HL-60 (cell line): Measurements from ENCODE around the gene TMEM225B.
"Not testable (repeated sequence)": the region's sequence is repeated elsewhere in the genome, so short reads cannot be mapped to it uniquely, and the experiment has no call there.

ENCODE experiments used
- DNase-seq, 2 experiments: peaks; one replicate each; pipeline ENCODE4 v3.0.0-alpha.2; 2010 to 2020; ENCODE audit warnings: low read depth in 1 of 2, low spot score in 1 of 2
- H3K27ac ChIP-seq: fragments of 250-450 bp; sonication (Bioruptor Pico); replicated peaks from 2 replicates; pipeline ENCODE4 v1.5.1; 2020; ENCODE audit warnings: mild to moderate bottlenecking, moderate library complexity
- H3K27me3 ChIP-seq: fragments of 250-450 bp; sonication (Bioruptor Pico); 2 replicates; pipeline ENCODE4 v1.5.1; 2021; ENCODE audit warnings: mild to moderate bottlenecking, moderate library complexity; ENCODE audit not compliant: insufficient read depth, poor library complexity, severe bottlenecking
- H3K4me3 ChIP-seq: replicated peaks from 2 replicates; pipeline ENCODE4 v1.5.1; 2011; ENCODE audit warnings: mild to moderate bottlenecking, control low read depth, low read length; ENCODE audit not compliant: insufficient read depth
- CTCF ChIP-seq: IDR thresholded peaks from one replicate; pipeline ENCODE4 v1.5.1; 2011; ENCODE audit warnings: low read length, control low read depth, inconsistent platforms; ENCODE audit not compliant: insufficient read depth
- GABPA ChIP-seq: IDR thresholded peaks from 2 replicates; pipeline ENCODE4 v1.6.1; 2012; ENCODE audit warnings: low read depth
- POLR2AphosphoS5 ChIP-seq: IDR thresholded peaks from 2 replicates; pipeline ENCODE4 v1.6.1; 2012; ENCODE audit warnings: low read depth
- REST ChIP-seq: IDR thresholded peaks from 2 replicates; pipeline ENCODE4 v1.6.1; 2012; ENCODE audit warnings: low read depth; ENCODE audit not compliant: insufficient replicate concordance
- SPI1 ChIP-seq: IDR thresholded peaks from 2 replicates; pipeline ENCODE4 v1.6.1; 2012; ENCODE audit warnings: low read depth, mild to moderate bottlenecking, borderline replicate concordance

Gene TMEM225B

GRCh38 chr7:99563650-99564049, 34.4 kb upstream of the TMEM225B start:
- no peak overlapping the region for H3K27ac ChIP-seq
- no peak for DNase-seq
- H3K4me3 ChIP-seq: no peak overlapping the region
- TF ChIP-seq SPI1 (no peak), POLR2AphosphoS5 (no peak), GABPA (no peak), CTCF (no peak), REST (no peak)
- no peaks in the 10 kb centered on the region for H3K27me3 ChIP-seq

GRCh38 chr7:99568770-99569169, 29.3 kb upstream of the TMEM225B start:
- not testable (repeated sequence) for DNase-seq, H3K27me3 ChIP-seq, H3K4me3 ChIP-seq

GRCh38 chr7:99571768-99572167, 26.3 kb upstream of the TMEM225B start:
- H3K27me3 ChIP-seq: no peaks in the 10 kb centered on the region
- H3K4me3 ChIP-seq: no peak overlapping the region
- no peak overlapping the region for H3K27ac ChIP-seq
- no peak for DNase-seq
- TF ChIP-seq POLR2AphosphoS5 (no peak), REST (no peak), GABPA (no peak), CTCF (no peak), SPI1 (no peak)

More at GRCh38 chr7:99568770-99569169, 29.3 kb upstream of the TMEM225B start:
- H3K27ac ChIP-seq: not testable (repeated sequence)

GRCh38 chr7:99573257-99573656, 24.8 kb upstream of the TMEM225B start:
- DNase-seq: no peak
- TF ChIP-seq GABPA: no peak
- TF ChIP-seq REST: no peak
- TF ChIP-seq CTCF: no peak
- no peak for TF ChIP-seq SPI1
- no peak for TF ChIP-seq POLR2AphosphoS5
- no peak overlapping the region for H3K27ac ChIP-seq
- no peaks in the 10 kb centered on the region for H3K27me3 ChIP-seq
- H3K4me3 ChIP-seq: no peak overlapping the region
